Measurements from ENCODE around the gene UCP2.

The UCP2 gene

DNA sequence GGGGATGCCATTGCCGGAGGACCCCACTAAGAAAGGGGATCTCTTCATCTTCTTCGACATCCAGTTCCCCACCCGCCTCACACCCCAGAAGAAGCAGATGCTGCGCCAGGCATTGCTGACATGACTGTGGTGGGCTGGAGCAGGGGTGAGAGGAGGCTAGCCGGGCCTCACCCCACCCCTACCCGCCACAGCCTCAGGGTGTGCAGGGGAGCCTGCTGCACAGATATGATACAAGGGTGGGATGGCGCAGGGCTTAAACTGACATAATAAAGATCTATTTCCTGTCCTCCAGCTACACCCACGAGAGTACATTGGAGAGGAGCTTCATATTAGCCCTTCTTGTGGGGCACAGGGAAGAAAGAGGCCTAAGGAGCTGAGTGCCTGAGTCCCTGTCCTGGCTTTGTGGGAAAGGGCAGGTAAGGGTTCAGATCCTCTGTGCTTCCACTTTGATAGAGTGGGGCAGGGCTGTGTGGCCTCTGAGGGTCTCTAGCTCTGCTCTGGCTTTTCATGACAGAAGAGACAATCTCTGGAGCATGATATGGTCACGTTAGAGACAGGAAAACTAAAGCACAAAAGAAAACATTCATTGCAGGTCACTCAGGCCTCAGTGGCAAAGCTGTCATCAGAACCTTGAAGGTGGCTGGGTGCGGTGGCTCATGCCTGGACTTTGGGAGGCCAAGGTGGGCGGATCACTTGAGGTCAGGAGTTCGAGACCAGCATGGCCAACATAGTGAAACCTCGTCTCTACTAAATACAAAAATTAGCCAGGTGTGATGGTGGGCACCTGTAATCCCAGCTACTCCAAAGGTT is 12.4 kb downstream of the UCP2 start:
- peak in 1 of 4 experiments; percentile 16 for DNase-seq

GRCh38 chr11:73969091-73969490 is 13.6 kb downstream of the UCP2 start:
- DNase-seq, result no peak

DNA sequence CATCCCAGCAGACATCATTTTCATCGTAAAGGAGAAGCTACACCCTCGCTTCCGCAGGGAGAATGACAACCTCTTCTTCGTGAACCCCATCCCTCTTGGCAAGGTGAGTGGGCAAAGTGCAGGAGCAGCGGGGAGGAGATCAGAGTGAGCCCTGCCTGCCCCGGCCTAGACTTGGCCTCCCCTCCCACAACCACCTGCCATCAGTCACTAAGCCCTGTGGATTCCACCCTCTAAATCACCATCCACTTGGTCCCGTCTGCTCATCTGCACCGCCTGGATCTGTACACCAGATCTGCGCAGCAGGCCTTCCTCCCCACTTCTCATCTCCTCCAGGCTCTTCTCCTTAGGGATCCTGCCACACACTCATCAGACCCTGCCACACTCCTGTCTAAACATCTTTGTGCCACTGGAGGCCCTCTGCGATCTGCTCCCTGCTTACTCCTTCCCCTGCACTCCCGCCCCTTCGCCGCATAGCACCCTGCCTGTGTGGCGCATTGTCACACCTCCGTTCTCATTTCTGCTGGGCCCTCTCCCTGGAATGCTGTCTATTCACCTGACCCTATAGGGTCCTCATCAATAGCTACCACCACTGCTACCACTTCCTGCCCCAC is 14.2 kb downstream of the UCP2 start:
- no peak for DNase-seq

- DNase-seq, result no peak
Measured at GRCh38 chr11:73965764-73966121, 16.9 kb downstream of the UCP2 start.

DNA sequence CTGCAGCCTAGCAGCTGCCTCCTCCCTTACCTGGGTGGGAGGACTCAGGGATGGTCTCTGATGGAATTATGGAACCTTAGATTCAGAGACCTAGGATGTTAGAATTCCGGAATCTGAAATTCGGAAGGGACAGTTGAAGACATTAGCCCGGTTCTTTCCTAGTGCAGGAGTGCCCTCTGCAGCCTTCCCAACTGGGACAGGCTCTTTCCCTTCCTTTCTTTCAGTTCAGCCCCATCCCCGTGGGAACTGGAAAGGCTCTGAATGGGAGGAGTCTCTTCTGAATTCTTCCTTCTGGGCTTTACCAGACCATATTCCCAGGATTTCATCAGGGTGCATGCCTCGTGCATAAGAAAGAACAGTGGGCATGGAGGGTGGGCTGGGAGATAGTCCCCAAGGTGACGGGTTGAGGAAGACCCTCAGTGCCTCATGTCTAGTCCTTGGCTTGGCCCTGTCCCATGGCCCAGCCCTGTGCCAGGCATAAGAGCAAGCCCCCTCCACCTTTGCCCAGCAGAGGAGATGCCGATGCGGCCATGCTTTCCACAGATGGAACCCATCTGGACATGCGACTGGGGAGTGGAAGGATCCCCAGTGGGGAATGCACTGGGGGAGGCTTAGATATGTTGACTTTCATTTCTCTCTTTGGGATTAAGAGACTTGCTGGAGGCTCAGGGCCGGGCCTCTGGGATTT is 17.4 kb downstream of the UCP2 start:
- no peak for DNase-seq

DNA sequence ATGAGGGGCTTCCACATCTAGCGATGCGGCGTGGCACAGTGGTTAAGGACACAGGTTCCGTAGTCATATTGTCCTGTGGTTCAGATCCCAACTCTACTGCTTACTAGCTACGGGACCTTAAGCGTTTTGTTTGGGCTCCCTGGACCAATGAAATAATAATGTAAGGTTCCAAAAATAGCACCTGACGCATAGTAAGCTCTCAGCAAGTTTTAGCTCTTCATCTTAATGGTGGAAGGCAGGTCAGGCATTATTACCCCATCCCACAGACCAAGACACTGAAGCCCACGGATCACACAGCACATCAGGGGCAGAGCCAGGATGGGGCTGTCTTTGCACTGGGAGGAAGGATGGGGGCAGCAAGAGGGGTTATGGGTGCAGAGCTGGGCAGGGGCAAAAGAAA is 18.8 kb downstream of the UCP2 start:
- DNase-seq, result no peak

GRCh38 chr11:73962101-73962705 is 20.4 kb downstream of the UCP2 start:
- no peak for DNase-seq

GRCh38 chr11:73961321-73961720 is 21.3 kb downstream of the UCP2 start:
- DNase-seq, result no peak

GRCh38 chr11:73958521-73959141 is 24.0 kb downstream of the UCP2 start:
- no peak for DNase-seq

GRCh38 chr11:73957654-73958361 is 24.8 kb downstream of the UCP2 start:
- no peak for DNase-seq

- no peak for DNase-seq
Measured at GRCh38 chr11:73956876-73957653, 25.6 kb downstream of the UCP2 start.

DNA sequence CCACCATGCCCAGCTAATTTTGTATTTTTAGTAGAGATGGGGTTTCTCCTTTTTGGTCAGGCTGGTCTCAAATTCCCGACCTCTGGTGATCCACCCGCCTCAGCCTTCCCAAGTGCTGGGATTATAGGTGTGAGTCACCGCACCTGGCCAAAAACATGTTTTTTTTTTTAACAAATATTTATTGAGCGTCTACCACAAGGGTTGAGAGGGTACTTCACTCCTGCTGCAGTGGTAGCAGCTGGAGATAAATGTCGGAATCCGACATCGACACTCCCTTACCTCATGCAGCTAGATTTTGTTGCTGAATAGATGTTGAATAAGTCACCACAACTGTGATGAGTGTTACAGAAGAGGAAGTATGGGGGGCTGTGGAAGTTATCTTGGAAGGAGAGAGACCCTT is 30.8 kb downstream of the UCP2 start:
- no peak for DNase-seq

DNA sequence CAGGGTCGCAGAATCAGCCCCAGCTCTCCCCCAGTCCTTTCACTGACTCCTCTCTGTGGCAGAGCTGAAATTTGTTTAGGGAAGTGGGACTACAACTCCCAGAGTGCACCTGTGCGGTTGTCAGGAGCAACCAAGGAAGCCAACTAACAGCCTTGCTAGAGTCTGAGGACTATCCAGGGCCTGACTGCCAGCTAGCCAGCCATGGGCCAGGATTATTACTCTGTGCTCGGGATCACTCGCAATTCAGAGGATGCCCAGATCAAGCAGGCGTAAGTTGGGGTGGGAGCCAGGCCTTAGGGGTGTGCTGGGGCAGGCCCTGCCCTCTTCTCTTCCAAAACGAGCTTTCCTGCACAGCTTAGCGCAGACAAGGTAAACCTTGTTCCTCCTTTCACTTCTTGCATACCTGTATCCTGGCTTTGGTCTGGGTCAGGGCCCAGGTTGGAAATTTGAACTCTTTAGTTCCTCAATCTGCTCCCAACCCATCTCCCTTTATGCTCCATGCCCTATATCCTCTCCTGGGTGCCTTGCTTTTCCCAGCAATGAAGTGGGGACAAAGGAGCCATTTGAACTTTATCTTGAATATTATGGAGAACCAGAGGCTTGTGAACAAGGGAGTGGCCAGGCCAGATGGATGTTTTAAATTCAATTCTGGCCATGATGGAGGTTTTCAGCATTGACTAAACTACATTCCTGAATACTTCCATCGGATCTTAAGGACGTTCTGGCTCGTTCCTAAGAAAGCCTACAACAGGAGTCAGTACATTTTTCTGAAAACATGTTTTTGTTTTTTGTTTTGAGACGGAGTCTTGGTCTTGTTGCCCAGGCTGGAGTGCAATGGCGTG is 31.6 kb downstream of the UCP2 start, which contains the start of gene DNAJB13:
DNAJB13 (plus strand) TSS at position 158 of the 842 bp plus-strand sequence; CDS start at position 202, 44 bp downstream.
- no peak for DNase-seq

DNA sequence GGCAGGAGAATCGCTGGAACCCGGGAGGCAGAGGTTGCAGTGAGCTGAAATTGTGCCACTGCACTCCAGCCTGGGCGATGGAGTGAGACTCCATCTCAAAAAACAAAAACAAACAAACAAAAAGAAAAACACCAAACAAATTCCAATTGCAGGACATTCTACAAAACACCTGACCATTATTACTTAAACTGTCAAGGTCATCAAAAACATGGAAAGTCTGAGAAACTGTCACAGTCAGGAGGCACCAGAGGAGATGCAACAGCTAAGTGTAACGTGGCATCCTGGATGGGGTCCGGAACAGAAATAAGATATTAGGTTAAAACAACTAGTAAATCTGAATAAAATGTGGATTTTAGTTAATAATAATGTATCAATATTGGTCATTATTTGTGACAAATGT is 32.7 kb downstream of the UCP2 start:
- DNase-seq, result no peak

DNA sequence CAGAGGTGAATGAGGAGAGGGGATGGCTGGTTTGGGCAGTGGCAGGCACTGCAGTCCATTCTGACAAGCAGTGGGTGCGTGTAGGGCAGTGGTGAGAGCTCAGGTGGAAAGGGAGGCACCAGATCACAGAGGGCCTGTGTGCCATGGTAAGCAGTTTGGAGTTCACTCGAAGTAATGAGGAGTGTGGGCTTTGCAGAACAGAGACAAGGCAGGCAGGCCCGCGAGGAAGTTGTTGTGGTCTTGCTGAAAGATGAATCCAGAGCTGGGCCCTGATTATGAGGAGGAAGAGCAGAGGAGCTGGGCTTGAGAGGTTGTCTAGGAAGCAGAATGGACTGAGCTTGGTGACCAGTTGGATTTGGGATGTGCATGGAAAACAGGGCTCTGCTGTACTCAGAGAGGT is 33.4 kb downstream of the UCP2 start:
- DNase-seq, result no peak

- no peak for DNase-seq
Measured at GRCh38 chr11:73946798-73947458, 35.7 kb downstream of the UCP2 start.

DNA sequence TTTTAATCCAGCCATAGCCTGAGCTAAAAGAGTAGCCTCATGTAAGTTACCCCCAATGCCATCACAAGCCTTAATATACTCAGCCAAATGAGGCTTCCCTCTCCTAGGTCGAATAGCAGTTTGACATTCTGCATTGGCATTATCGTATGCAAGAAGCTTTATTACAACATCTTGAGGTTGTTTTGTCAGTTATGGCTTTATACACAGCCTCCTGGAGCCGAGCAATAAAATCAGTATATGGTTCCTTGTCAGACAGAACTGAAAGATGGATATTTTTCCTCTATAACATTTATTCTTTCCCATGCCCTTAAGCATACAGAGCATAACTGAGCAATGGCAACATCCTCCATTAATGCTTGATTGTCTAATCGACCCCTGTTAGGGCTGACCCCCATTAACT is 37.2 kb downstream of the UCP2 start:
- DNase-seq, result no peak

- DNase-seq, result no peak
Measured at GRCh38 chr11:73944901-73945300, 37.7 kb downstream of the UCP2 start.

DNA sequence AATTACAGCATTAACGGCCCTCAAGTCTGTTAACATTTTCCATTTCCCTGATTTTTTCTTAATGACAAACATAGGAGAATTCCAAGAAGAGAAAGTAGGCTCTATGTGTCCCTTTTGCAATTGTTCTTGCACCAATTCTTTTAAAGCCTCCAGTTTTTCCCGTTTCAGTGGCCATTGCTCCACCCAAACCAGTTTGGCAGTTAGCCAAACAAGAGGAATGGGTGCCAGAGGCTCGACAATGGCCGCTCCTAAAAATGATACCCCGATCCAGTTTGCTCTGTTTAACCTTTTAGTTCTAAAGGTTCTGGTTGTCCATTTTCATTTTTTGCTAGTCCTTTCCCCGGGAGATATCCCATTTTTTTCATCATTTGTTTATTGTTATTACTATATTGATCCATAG is 38.6 kb downstream of the UCP2 start:
- no peak for DNase-seq

DNA sequence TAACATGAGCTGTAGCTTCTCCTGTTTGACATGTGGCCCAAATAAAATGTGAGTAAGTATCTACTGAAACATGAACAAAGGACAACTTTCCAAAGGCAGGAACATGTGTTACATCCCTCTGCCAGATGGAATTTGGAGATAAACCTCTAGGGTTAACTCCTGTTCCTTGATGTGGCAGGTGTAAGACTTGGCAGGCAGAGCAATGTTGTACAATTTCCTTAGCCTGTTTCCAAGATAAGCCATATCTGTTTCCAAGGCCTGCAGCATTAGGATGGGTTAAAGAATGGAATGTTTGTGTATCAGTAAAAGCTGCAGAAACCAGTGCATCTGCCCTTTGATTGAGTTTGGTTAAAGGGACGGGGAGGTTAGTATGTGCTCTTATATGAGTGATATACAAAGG is 40.6 kb downstream of the UCP2 start:
- no peak for DNase-seq
